Muscle of leg (tissue), 11 donors: ENCODE data around the gene WDR72. TPM values are rescaled to one million over a fixed set of nuclear protein-coding genes. Genes with fewer than 3 reads are reported as not detected.
A peak's percentile ranks its signal among the peaks of the same experiment; 100 is the strongest.

Source experiments
- DNase-seq: peaks from one replicate; pipeline ENCODE4 v3.0.0; 2013
- H3K27ac ChIP-seq: one replicate; pipeline ENCODE4 v1.5.1; 2013; ENCODE audit warnings: mild to moderate bottlenecking, low read length, control low read depth
- H3K27me3 ChIP-seq: one replicate; pipeline ENCODE4 v1.6.1; 2013; ENCODE audit warnings: low read length; ENCODE audit not compliant: control insufficient read depth, insufficient read depth
- H3K36me3 ChIP-seq: one replicate; pipeline ENCODE4 v1.6.1; 2013; ENCODE audit warnings: low read length; ENCODE audit not compliant: control insufficient read depth, insufficient read depth
- H3K4me1 ChIP-seq: one replicate; pipeline ENCODE4 v1.6.1; 2013; ENCODE audit warnings: low read length; ENCODE audit not compliant: control insufficient read depth, insufficient read depth
- H3K4me3 ChIP-seq: one replicate; pipeline ENCODE4 v1.5.1; 2013; ENCODE audit warnings: low read length, control low read depth
- H3K9me3 ChIP-seq: replicated peaks from 2 replicates; pipeline ENCODE4 v1.6.1; 2013; ENCODE audit warnings: low read depth, low read length; ENCODE audit not compliant: control insufficient read depth
- WGBS: methylation state at CpG from one replicate; pipeline ENCODE4 v1.1.5; 2013; ENCODE audit warnings: missing lambda C conversion rate; ENCODE audit not compliant: insufficient coverage; 5-methylcytosine and 5-hydroxymethylcytosine counted together
- polyA plus RNA-seq, 8 donors: library from polyadenylated mRNA; unstranded; fragments of 120-200 nt; gene quantifications; one replicate each; pipeline versions ENCODE4 v1.2.1 to v1.2.3, GENCODE V29; 2013; ENCODE audit warnings: inconsistent platforms in 1 of 8, low replicate concordance in 1 of 8; ENCODE audit not compliant: insufficient read length in 8 of 8, insufficient read depth in 1 of 8
- total RNA-seq: library from RNA; stranded (reverse); fragments of 120-200 nt; gene quantifications from one replicate; pipeline ENCODE4 v1.2.4, GENCODE V29; 2013

WDR72 gene
- total and polyA plus RNA-seq, 9 donors: 0.13 to 0.61 (median 0.26) TPM

DNA sequence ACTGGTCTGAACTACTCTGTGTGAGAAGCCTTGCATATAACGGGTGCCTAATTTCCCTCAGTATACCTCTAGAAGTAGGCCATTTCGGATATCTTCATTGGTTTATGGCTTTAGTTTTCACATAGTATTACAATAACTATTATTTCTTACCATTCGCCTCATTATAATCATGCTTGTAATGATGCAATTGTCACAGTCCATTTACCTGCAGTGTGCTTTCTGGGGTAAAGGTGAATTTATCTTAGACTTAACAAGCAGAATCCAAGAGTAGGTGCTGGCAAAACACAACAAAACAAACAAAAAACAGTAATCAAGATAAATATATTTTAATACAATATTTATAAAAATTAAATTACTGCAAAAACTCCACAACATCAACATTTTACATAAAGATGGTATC lies 246.0 kb downstream of the WDR72 start:
- no peak overlapping the region for H3K4me3 ChIP-seq

DNA sequence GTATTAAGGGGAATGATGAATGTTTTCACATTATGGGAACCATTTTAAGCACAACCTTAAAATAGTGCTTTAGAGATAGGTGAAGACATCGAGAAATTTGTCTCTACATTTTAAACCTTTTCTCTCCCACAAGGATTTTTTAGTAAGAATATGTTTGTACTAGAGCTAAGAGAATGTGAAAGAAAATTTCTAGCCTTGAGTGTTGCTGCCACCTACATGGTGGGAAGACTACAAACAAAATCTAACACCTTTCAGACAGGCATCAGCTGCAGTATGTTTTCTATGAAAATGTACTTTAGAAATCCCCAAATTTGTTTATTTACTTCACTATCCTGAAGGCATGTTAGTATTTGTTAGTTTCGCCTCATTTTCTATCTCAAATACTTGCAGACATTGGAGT lies 247.4 kb downstream of the WDR72 start:
- Histone ChIP-seq H3K27me3 (no peaks in the 10 kb centered on the region), H3K4me1 (no peaks in the 10 kb centered on the region), H3K4me3 (no peak overlapping the region), H3K9me3 (no peaks in the 10 kb centered on the region), H3K36me3 (no peaks in the 10 kb centered on the region), H3K27ac (no peak overlapping the region)
- WGBS: no CpG with 5 or more reads among the region's 2 CpGs
- no peak for DNase-seq

More for the DNA sequence above, 246.0 kb downstream of the WDR72 start:
- no peak overlapping the region for H3K27ac ChIP-seq
- no peak for DNase-seq
- no peaks in the 10 kb centered on the region for H3K4me1 ChIP-seq
- no CpG with 5 or more reads among the region's 3 CpGs for WGBS
- H3K36me3 ChIP-seq: no peaks in the 10 kb centered on the region
- H3K9me3 ChIP-seq: no peaks in the 10 kb centered on the region
- no peaks in the 10 kb centered on the region for H3K27me3 ChIP-seq

GRCh38 chr15:53511175-53511574 lies 248.3 kb downstream of the WDR72 start:
- Histone ChIP-seq H3K9me3 (no peaks in the 10 kb centered on the region), H3K4me3 (no peak overlapping the region), H3K27me3 (no peaks in the 10 kb centered on the region), H3K36me3 (no peaks in the 10 kb centered on the region), H3K27ac (no peak overlapping the region), H3K4me1 (no peaks in the 10 kb centered on the region)
- no peak for DNase-seq

- H3K4me3 ChIP-seq: no peak overlapping the region
- H3K27ac ChIP-seq: no peak overlapping the region
- H3K4me1 ChIP-seq: no peaks in the 10 kb centered on the region
- no peaks in the 10 kb centered on the region for H3K9me3 ChIP-seq
- DNase-seq: no peak
- H3K27me3 ChIP-seq: no peaks in the 10 kb centered on the region
- no peaks in the 10 kb centered on the region for H3K36me3 ChIP-seq
- WGBS: 33% methylated on average over 1 of the region's 2 CpGs
These were observed 253.1 kb downstream of the WDR72 start for GRCh38 chr15:53506370-53506769.

- Histone ChIP-seq H3K36me3 (no peaks in the 10 kb centered on the region), H3K9me3 (no peaks in the 10 kb centered on the region), H3K4me3 (no peak overlapping the region), H3K27ac (no peak overlapping the region), H3K27me3 (no peaks in the 10 kb centered on the region), H3K4me1 (no peaks in the 10 kb centered on the region)
- WGBS: 33% methylated on average over 1 of the region's 4 CpGs
- no peak for DNase-seq
These were observed 260.5 kb downstream of the WDR72 start for GRCh38 chr15:53498996-53499395.

DNA sequence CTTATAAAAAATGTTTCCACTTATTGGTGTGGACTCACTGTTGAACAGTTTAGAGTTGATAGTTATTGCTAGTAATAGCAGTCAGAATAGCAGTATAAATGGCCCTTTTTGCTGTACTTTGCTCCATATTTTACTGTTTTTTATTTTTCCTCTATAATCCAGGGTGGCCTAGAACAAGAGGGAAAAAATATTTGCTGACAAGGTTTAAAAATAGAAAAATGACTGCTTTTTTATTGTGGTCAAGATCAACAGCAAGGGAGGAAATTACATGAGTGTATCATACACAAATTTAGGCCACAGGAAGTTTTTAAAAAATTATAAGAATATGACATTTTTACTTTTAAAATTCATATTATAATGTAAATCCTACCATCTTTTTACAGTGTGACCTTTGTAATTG lies 269.1 kb downstream of the WDR72 start:
- no peaks in the 10 kb centered on the region for H3K36me3 ChIP-seq
- H3K27me3 ChIP-seq: no peaks in the 10 kb centered on the region
- H3K9me3 ChIP-seq: no peaks in the 10 kb centered on the region
- DNase-seq: no peak
- no peak overlapping the region for H3K27ac ChIP-seq
- H3K4me3 ChIP-seq: no peak overlapping the region
- H3K4me1 ChIP-seq: no peaks in the 10 kb centered on the region

DNA sequence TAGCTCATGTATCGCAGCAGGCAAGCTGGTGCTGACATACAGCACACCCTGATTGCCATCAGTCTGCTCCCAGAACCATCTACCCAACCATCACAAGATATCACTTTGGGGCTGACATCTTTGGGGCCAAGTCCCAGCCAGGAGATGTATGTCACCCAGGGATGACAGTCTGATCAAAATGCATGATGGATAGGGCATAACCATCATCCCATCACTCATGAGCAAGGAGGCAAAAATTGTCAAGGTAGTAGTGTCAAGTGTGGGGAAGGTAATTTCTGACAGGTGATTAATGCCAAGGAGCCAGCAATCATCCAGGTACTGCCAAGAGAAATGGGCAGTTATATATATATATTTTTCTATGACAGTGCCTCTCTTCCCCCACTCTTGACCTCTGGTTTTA lies 277.4 kb downstream of the WDR72 start:
- H3K4me3 ChIP-seq: no peak overlapping the region
- H3K27me3 ChIP-seq: no peaks in the 10 kb centered on the region
- no peaks in the 10 kb centered on the region for H3K36me3 ChIP-seq
- no peak overlapping the region for H3K27ac ChIP-seq
- DNase-seq: no peak
- no peaks in the 10 kb centered on the region for H3K4me1 ChIP-seq
- WGBS: no CpG with 5 or more reads among the region's 1 CpG
- H3K9me3 ChIP-seq: no peaks in the 10 kb centered on the region

- 93% methylated on average over 5 of the region's 9 CpGs for WGBS
- Histone ChIP-seq H3K4me3 (no peak overlapping the region), H3K27ac (no peak overlapping the region), H3K27me3 (no peaks in the 10 kb centered on the region), H3K9me3 (no peaks in the 10 kb centered on the region), H3K4me1 (no peaks in the 10 kb centered on the region), H3K36me3 (no peaks in the 10 kb centered on the region)
- DNase-seq: no peak
These were observed 281.3 kb downstream of the WDR72 start for GRCh38 chr15:53477981-53478766.

- H3K36me3 ChIP-seq: no peaks in the 10 kb centered on the region
- no CpG with 5 or more reads among the region's 1 CpG for WGBS
- H3K27ac ChIP-seq: no peak overlapping the region
- no peak for DNase-seq
- H3K4me3 ChIP-seq: no peak overlapping the region
- H3K27me3 ChIP-seq: no peaks in the 10 kb centered on the region
- no peaks in the 10 kb centered on the region for H3K9me3 ChIP-seq
- no peaks in the 10 kb centered on the region for H3K4me1 ChIP-seq
These were observed 285.6 kb downstream of the WDR72 start for GRCh38 chr15:53473886-53474285.

DNA sequence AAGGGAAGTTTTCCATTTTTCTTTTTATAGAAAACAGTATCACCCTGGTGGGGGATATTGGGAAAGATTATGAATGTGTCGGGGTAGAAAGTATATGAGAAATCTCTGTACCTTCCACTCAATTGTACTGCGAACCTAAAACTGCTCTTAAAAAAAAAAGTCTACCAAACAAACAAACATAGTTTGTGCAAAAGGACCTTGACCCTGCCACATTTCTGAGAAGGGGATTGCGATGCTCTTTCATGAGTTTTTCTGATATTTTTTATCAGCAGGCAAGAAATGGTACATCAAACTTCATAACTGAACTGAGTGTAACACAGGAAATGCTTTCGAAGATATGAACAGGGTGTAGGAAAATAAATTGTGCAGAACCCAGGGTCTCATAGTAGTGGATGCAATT lies 286.0 kb downstream of the WDR72 start:
- Histone ChIP-seq H3K9me3 (no peaks in the 10 kb centered on the region), H3K4me1 (no peaks in the 10 kb centered on the region), H3K27ac (no peak overlapping the region), H3K27me3 (no peaks in the 10 kb centered on the region), H3K36me3 (no peaks in the 10 kb centered on the region), H3K4me3 (no peak overlapping the region)
- no peak for DNase-seq
- no CpG with 5 or more reads among the region's 4 CpGs for WGBS

DNA sequence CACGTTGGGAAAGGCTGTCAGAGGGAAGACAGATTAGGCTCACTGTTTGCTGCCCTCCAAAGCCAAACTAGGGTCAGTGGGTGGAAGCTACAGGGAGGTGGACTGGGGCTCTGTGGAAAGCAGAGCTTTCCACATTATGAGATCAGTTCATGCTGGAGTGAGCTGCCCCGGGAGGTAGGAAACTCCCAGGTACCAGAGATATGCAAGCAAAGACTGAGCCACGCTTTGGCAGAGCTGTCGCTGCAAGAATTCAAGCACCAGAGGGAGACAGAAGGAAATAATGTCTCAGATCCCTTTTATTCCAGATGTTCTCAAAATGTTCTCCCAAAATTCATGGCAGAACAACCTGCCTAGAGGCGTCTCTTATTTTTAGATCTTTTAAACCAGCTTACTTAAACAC lies 286.6 kb downstream of the WDR72 start:
- WGBS: 44% methylated on average over 4 of the region's 5 CpGs
- Histone ChIP-seq H3K36me3 (no peaks in the 10 kb centered on the region), H3K27ac (no peak overlapping the region), H3K4me3 (no peak overlapping the region), H3K4me1 (no peaks in the 10 kb centered on the region), H3K9me3 (no peaks in the 10 kb centered on the region), H3K27me3 (no peaks in the 10 kb centered on the region)
- peak; percentile 2 for DNase-seq
